Measurements from ENCODE around the gene GLDC. TPM values are rescaled to one million over a fixed set of nuclear protein-coding genes. Genes with fewer than 3 reads are reported as not detected.
"Not testable (repeated sequence)": the region's sequence is repeated elsewhere in the genome, so short reads cannot be mapped to it uniquely, and the experiment has no call there.

The GLDC gene
- total RNA-seq, 1 donor from 2014 or later: not detected

DNA sequence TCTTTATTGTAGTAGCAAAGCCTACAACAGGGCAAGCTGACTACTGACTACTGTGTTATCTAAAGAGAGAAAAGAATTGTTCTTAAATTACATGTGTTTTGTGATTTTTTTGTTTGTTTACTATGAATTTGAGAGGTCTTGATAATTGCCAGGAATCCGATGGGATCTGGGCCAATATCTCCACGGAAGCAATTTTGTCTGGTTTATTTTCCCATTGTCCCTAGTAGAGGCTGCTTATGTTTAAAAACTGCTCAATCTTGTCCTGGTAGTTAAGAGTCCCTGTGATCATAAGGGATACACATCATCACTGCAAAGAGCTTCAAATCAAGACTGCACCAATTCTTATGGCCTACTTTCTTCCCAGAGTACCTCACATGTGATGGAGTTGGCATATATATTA is 94.4 kb downstream of the GLDC start:
- ATAC-seq (no peak), DNase-seq (no peak)
- intact Hi-C loops (cut with micrococcal nuclease): no loop called here

DNA sequence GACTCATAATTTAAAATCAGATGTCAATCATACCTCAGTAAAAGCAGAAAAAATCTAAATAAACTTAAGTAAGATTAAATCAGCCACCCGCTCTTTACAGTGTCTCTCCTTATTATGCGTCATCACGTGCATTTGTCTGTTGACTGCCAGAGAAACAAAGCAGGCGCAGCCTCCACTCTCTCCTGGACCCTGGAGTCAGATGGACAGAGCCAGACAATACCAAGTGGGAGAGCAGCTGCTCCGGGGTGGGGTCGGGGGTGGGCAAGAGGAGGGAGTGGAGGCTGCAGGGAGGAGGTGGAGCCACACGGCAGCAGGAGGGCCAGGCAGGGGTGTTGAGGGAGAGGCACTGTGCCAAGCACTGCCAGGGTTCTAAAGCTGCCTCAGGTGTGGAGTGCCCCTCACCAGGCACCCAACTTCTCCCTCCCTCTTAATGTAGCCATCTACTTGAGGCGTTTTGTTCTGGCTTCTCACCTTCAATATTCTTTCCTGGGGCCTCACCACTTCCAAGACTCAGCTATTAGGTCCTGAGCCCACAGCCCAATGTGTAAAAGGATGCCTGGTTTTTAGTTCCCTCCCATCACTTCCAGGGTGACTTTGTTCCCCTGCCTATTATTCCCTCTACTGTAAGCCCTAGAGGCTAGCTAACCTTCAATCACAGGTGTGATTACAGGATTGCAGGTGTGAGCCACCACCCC is 96.3 kb downstream of the GLDC start:
- intact Hi-C loops (cut with micrococcal nuclease): no loop called here
- no peak for ATAC-seq
- DNase-seq: no peak

DNA sequence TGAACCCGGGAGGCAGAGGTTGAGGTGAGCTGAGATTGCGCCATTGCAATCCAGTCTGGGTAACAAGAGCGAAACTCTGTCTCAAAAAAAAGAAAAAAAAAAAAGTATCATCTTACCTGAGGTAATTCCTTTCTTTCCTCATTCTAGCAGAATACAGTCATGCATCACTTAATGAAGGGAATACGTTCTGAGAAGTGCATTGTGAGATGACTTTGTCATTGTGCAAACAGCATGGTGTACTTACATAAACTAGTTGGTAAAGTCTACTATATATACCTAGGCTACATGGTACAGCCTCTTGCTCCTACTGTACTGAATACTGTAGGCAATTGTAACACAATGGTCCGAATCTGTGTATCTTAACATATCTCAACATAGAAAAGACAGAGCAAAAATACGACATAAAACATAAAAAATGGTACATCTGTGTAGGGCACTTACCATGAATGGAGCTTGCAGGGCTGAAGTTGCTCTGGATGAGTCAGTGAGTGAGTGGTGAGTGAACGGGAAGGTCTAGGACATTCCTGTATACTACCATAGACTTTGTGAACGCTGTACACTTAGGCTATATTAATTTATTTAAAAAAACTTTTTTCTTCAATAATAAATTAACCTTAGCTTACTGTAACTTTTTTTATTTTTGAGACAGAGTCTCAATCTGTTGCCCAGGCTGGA is 100.4 kb downstream of the GLDC start:
- intact Hi-C loops (cut with micrococcal nuclease): no loop called here
- no peak for ATAC-seq
- DNase-seq: no peak

DNA sequence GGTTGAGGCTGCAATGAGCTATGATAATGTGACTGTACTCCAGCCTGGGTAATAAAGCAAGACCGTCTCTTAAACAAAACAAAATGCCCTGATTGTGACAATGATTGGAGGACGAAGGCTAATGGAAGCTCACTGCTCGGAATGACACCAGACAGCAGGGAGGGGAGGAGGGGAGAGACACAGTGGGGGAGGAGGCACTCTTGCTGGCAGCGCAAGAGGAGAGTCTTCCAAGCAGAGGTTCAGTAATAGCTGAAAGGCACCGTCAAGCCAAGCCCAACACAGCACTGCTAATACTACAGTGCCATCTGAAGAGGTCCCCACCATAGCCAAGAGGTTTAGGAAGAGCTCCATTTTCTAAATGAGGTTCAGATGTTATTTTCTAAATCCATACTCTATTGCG is 102.3 kb downstream of the GLDC start:
- DNase-seq: no peak
- ATAC-seq: no peak
- intact Hi-C loops (cut with micrococcal nuclease): no loop called here

DNA sequence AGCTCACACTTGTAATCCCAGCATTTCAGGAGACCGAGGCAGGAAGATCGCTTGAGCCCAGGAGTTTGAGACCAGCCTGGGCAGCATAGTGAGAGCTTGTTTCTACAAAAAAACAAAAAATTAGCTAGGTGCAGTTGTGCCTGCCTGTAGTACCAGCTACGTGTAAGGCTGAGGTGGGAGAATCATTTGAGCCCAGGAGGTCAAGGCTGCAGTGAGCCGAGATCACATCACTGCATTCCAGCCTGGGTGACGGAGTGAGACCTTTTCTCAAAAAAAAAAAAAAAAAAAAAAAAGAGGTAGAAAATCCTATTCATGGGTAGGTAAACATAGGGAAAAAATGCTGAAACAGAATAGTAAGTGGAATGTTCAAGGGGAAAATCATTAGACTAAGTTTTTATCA is 102.9 kb downstream of the GLDC start:
- intact Hi-C loops (cut with micrococcal nuclease); ATAC-seq; DNase-seq: not testable (repeated sequence)

DNA sequence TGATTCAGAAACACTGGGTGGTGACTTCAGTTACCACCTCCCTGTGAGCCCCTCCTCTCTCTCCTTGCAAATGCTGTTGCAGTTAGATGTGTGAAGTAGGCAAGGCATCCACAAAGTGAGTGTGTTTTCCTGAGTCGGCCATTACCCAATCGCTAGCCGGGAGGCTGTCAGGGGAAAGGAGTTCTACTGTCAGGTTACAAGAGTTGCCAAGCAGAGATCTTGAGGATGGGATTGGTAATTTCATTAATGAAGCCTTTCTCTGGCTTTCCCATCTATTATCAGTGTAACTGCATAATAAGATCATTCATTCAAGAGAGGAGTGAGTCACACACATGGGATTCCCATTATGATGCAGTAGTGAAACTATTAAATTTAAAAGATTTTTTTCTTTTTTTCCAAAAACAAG is 106.9 kb downstream of the GLDC start:
- ATAC-seq (no peak), DNase-seq (no peak)
- intact Hi-C loops (cut with micrococcal nuclease): no loop called here

DNA sequence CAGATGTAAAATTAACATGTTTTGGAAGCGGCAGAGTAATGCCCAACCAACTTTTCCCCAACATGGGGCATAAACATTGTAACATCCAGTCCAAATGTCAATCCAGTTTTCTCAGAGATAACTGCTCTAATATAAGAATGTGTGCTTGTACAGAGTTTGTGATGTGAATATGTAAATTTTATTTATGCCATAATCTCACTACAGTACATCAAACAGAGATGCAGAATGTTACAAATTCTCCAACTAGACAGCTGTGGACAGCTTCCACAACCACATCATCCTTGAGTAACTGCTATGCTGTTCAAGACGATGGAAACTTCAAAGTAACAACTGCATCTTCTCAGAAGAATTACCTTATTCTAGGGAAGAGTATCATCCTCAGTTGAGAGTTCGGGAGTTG is 109.9 kb downstream of the GLDC start:
- intact Hi-C loops (cut with micrococcal nuclease): no loop called here
- DNase-seq: no peak
- ATAC-seq: no peak

DNA sequence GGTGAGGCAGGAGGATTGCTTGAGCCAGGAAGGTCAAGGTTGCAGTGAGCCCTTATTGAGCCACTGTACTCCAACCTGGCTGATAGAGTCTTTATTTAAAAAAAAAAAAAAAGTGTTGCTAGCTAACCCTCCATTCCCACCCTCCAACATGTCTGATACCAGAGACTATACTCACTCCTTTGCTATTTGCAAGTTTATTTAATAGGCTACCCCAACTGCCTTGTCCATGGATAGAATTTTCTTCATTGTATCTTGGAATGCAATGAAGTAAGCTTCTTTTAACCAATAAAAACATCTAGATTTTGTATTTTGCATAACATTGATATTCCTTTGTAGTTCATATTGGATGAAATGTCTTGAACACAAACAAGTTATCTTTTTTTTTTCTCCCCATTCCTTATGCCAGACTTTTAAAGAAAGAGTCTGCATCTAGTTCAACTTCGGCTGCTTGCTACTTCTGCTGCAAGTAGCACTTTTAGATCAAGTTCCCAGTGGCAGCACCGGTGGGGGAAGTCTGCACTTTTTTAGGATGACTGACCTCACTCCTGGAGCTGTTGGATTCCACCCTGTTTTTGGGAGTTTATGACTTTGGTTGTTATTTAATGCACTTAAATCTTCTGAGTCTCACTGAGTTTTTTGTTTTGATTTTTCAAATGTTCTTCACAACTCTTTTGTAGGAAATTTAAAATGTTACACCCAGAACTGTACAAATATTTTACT is 120.0 kb downstream of the GLDC start:
- ATAC-seq: no peak
- intact Hi-C loops (cut with micrococcal nuclease): no loop called here
- DNase-seq: no peak

DNA sequence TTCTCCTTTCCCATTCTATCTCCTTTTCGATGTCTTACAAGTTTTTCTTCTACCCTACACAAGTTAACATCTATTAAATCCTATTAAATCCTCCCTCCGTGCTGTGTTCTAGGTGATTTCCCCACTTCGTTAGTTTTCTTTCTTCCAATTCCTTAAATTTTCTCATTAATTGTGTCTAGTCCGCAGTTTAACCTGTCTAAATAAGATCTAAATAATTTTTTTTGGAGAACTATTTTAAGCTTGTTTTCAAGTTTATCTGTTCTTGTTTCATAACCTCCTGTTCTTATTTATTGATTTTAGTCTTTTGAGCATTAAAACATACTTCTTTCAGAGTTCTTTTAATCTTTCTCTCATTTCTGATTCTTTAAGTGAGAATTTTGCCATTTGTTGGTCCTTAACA is 123.3 kb downstream of the GLDC start:
- DNase-seq (no peak), ATAC-seq (no peak)
- intact Hi-C loops (cut with micrococcal nuclease): no loop called here

DNA sequence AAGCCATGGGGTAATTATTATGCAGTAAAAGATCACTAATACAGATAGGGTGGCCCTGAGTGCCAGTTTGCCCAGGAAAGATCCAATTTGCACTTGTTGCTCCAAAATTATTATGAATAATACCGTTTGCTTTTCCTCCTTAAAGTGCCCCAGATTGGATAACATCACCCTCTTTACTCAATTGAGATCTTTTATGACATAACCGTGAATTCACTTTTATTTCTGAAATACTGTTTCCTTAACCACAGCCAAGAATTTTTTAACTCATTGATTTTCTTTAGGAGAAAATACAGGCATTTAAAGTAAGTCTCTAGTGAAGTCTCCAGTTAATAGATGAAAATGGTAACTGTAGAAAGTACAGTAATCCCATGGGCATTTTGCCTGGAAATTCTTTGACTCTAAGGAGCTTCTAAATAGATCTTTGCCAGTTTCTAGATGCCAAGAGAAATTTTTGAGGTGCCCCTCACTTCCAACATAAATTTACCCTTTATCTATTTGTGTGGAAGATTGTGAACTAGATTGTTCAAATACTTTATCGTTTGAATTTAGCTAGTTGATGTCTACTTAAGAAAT is 133.4 kb downstream of the GLDC start:
- no peak for DNase-seq
- ATAC-seq: no peak
- intact Hi-C loops (cut with micrococcal nuclease): no loop called here

DNA sequence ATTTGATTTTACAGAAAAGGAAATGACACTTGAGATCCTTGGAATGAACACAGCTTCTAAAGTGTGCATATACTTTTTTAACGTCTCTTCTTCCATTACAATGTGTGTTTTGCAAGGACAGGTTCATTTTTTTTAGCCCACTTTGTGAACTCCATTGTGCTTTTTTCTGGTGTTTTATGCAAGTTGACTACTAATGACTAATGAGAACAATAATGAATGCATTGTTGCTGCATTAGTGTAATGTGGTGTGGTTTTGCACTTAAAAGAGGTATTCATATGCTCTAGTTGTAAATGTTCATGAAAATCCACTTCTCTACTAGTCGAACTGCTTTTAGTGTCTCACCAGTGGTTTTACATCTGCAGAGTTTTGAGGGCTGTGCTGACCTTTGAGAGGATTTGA is 139.0 kb downstream of the GLDC start:
- no peak for ATAC-seq
- intact Hi-C loops (cut with micrococcal nuclease): no loop called here
- no peak for DNase-seq

DNA sequence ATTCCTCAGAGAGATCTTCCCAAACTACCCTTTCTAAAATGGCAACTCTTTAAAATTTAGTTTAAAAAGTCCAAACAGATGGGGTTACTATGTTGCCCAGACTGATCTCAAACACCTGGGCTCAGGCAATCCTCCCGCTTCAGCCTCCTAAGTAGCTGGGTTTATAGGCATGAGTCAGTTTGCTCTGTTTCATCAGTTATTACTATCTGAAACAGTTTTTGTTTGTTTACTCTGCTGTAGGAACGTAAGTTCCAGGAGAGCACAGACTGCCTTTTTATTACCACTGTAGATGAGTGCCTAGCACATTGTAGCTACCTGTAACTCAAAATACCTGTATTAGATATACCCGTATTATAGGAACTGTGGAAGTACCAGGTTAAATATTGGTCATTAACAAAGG is 143.1 kb downstream of the GLDC start:
- no peak for ATAC-seq
- intact Hi-C loops (cut with micrococcal nuclease): no loop called here
- DNase-seq: no peak

DNA sequence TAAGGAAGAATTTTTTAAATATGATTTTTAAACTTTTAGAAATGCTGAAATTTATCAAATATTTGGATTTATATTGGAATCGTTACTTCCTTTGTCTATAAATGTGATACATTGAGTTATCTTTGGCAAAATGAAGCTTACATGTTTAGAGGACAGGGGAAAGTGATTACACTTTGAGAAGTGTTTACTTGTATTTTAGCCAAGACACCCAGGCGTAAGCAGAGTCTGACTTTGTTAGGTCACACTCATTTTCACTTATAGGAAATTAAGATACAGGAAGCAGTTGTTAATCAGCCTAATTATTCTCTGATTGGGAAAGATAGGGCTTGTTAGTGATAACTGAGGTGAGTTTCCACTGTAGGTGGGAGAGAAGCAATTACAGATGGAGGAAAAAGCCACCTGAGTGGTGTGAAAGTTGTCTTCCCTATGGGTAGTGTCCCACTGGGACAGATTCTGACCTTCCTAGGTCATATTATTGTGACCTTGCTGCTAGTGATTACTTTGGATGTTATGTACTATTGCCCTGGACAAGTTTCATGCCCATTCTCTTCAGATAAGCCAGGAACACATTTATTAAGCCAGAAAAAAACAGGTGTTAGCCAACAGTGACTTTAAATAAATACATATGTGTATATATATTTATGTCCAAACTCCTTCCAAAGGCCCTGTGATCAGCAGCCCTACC is 143.9 kb downstream of the GLDC start:
- intact Hi-C loops (cut with micrococcal nuclease): no loop called here
- DNase-seq (no peak), ATAC-seq (peak; percentile 56)

DNA sequence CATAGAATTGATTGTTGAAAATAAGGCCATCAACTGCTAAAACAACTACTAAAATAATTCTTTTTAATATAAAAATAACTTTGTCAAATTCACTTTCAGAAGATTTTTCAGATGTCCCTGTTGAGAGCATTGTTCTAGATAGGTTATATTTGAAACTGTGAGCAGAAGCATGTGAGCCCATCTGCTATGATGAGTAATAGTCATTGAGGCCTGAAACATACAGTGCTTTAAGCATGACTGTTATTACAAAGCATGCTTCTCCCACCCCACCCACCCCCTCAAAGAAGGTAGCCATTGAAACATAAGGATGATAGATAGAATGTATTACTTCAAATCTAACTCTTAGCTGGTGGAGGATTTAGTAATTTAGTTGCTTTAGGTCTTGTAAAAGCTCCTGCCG is 146.5 kb downstream of the GLDC start:
- DNase-seq (no peak), ATAC-seq (no peak)
- intact Hi-C loops (cut with micrococcal nuclease): loop anchor here (10.0 kb wide), 1 partner anchor 144 kb away; no protein-coding TSS in a partner anchor

DNA sequence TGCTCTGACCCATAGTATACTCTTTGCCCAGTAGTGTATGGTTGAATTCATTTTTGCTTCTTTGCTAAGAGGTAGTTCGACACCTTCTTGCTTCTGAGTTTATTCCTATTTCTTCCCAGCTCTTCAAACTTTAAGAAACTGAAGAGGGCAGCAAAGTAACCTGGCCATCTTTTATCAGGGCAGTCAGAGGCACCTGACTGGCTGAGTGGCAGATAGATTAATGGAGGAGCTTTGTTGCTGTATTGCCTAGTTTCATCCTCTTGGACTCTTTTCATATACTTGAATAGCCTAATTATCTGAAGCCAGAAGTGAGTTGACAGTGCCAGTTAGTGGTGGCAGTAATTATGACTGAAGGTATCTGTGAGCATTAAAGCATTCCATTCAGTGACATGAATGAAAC is 150.1 kb downstream of the GLDC start:
- ATAC-seq (peak; percentile 66), DNase-seq (no peak)
- intact Hi-C loops (cut with micrococcal nuclease): loop anchor here (10.0 kb wide), 1 partner anchor 141 kb away; no protein-coding TSS in a partner anchor

DNA sequence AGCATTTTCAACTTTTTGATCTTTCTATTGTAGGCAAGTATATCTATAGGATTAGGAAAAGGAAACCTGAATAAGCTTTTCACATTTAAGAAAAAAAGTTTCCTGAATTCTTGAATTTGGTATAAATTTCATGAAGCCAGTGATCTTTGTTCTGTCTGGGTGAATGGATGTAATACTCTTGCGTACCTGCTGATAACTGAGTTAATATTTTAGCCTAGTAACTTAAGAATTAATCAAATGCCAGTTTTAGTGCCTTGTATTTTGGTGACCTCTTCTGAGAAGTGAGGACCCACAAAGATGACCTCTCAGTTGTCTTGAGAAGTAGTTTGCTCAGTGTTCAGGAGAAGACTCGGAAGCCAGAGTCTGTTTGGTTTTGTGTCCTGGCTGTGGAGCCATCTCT is 154.7 kb downstream of the GLDC start:
- no peak for ATAC-seq
- intact Hi-C loops (cut with micrococcal nuclease): loop anchor here (10.0 kb wide), 1 partner anchor 136 kb away; no protein-coding TSS in a partner anchor
- no peak for DNase-seq

DNA sequence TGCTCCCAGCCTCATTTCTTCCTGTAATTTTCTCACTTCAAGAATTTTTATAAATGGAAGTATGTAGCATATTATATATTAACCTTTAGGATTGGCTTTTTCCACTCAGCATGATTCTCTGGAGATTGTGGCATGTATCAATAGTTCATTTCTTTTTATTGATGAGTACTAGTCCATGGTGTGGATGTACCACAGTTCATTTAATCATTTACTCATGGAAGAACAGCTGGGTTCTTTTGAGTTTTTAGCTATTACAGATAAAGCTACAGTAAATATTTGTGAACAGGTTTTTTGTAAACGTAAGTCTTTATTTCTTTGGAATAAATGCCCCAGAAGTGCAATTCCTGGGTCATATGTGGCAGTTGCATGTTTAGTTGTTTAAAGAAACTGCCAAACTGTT is 156.4 kb downstream of the GLDC start:
- intact Hi-C loops (cut with micrococcal nuclease): no loop called here
- no peak for DNase-seq
- no peak for ATAC-seq

DNA sequence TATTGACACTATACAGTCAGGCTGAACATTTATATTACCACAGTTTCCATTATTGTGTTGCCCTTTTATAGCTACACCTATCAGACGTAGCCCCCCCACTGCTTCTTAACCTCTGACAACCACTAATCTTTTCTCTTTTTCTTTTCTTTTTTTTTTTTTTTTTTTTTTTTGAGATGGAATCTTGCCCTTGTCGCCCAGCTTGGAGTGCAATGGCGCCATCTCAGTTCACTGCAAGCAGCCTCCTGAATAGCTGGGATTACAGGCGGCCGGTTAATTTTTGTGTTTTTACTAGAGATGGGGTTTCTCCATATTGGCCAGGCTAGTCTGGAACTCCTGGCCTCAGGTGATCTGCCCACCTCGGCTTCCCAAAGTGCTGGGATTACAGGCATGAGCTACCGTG is 157.1 kb downstream of the GLDC start:
- intact Hi-C loops (cut with micrococcal nuclease): no loop called here
- ATAC-seq (no peak), DNase-seq (no peak)

DNA sequence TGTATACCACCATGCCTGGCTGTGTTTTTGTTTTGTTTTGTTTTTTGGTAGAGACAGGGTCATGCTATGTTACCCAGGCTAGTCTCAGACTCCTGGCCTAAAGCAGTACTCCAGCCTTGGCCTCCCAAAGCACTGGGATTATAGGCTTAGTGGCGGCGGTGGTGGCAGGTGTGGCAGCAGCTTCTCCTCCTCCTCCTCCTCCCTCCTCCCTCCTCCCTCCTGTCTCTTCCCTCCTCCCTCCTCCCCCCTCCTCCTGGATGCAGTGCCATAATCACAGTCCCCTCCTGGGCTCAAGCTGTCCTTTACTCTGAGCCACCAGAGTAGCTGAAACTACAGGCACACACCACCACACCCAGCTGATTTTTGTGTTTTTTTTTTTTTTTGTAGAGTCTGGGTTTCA is 161.3 kb downstream of the GLDC start:
- ATAC-seq (no peak), DNase-seq (no peak)
- intact Hi-C loops (cut with micrococcal nuclease): no loop called here
